Panc1 (cell line): ENCODE measurements around the gene SDK1. TPM values are rescaled to one million over a fixed set of nuclear protein-coding genes. Genes with fewer than 3 reads are reported as not detected.
A peak's percentile ranks its signal among the peaks of the same experiment; 100 is the strongest.

Source experiments
- ATAC-seq: fragments of 200-7000 bp; cut with Tn5 transposase; 2 replicates; pipeline ENCODE4 v1.9.1; 2020; ENCODE audit warnings: mild to moderate bottlenecking, moderate library complexity
- BruUV-seq: library from RNA; stranded (reverse); fragments of 400-500 nt; replicated peaks from 2 replicates; lab custom pipeline; 2021; lab: Mats Ljungman, UMichigan
- CTCF ChIA-PET: fragments of 300-600 bp; sonication (Branson Sonifier 250); formaldehyde crosslinking; loops from one replicate; lab custom pipeline; 2022; ENCODE audit warnings: antibody characterized with exemption; lab: Charles Lee
- POLR2A ChIA-PET: fragments of 300-600 bp; sonication (Branson Sonifier 250); formaldehyde crosslinking; loops from one replicate; lab custom pipeline; 2022; ENCODE audit warnings: antibody characterized with exemption; lab: Charles Lee
- DNase-seq: peaks from one replicate; pipeline ENCODE4 v3.0.0-alpha.2; 2010; ENCODE audit warnings: low read depth, low spot score
- H3K27ac ChIP-seq: 2 replicates; pipeline ENCODE4 v1.5.1; 2011; ENCODE audit warnings: mild to moderate bottlenecking, low read length, inconsistent platforms
- H3K27me3 ChIP-seq: fragments of 200-500 bp; sonication (Bioruptor generic); 2 replicates; pipeline ENCODE4 v1.6.0; 2014; ENCODE audit warnings: low read length, inconsistent platforms; ENCODE audit not compliant: control insufficient read depth, insufficient read depth
- H3K36me3 ChIP-seq: fragments of 200-500 bp; sonication (Bioruptor generic); 2 replicates; pipeline ENCODE4 v1.5.1; 2014; ENCODE audit warnings: inconsistent platforms, mild to moderate bottlenecking, low read length, moderate library complexity; ENCODE audit not compliant: control insufficient read depth, insufficient read depth
- H3K4me1 ChIP-seq: 2 replicates; pipeline ENCODE4 v1.5.1; 2011; ENCODE audit warnings: inconsistent platforms, mild to moderate bottlenecking, low read length, moderate library complexity; ENCODE audit not compliant: control insufficient read depth, insufficient read depth
- H3K4me3 ChIP-seq, 2 experiments: 2 replicates each; pipeline ENCODE4 v1.5.1; 2011 to 2012; ENCODE audit warnings: low read depth in 2 of 2, low read length in 2 of 2, mild to moderate bottlenecking in 2 of 2, inconsistent platforms in 1 of 2, moderate library complexity in 1 of 2
- H3K9me3 ChIP-seq: fragments of 200-500 bp; sonication (Bioruptor generic); 2 replicates; pipeline ENCODE4 v1.5.1; 2014; ENCODE audit warnings: low read depth, mild to moderate bottlenecking, inconsistent platforms, low read length, moderate library complexity; ENCODE audit not compliant: control insufficient read depth, insufficient read depth
- POLR2AphosphoS5 ChIP-seq: IDR thresholded peaks from 2 replicates; pipeline ENCODE4 v1.6.1; 2012; ENCODE audit warnings: mild to moderate bottlenecking, low read depth, low read length, moderate library complexity
- SIN3A ChIP-seq: IDR thresholded peaks from 2 replicates; pipeline ENCODE4 v1.6.1; 2012; ENCODE audit warnings: low read depth, mild to moderate bottlenecking, low read length, moderate library complexity, borderline replicate concordance; ENCODE audit not compliant: insufficient read depth
- TCF7L2 ChIP-seq: IDR thresholded peaks from 2 replicates; pipeline ENCODE4 v1.6.1; 2011; ENCODE audit warnings: mild to moderate bottlenecking, low read depth, low read length, inconsistent platforms
- in situ Hi-C: cut with HindIII; loops from 2 replicates; pipeline ENCODE4 v1.10.0; 2016; ENCODE audit warnings: low sequenced_read_pairs, low pct_unique_long_range_greater_than_20kb
- intact Hi-C: fragments of 100-400 bp; cut with micrococcal nuclease; formaldehyde crosslinking; loops from one replicate; pipeline ENCODE4 v1.10.0; 2022; ENCODE audit not compliant: unreplicated experiment
- total RNA-seq: library from RNA; stranded (reverse); gene quantifications from one replicate; pipeline ENCODE4 v1.2.1, GENCODE V29; 2021; ENCODE audit not compliant: unreplicated experiment
- TF ChIP-seq, protein P1 (sequence below), 2 experiments: IDR thresholded peaks; 2 replicates each; pipeline ENCODE4 v1.6.1; 2011 to 2012; ENCODE audit warnings: low read depth in 2 of 2, control low read depth in 1 of 2, low read length in 1 of 2, mild to moderate bottlenecking in 1 of 2, moderate library complexity in 1 of 2; ENCODE audit not compliant: insufficient read depth in 1 of 2
- TF ChIP-seq, protein P2 (sequence below): fragments of 450-650 bp; IDR thresholded peaks from 2 replicates; pipeline ENCODE4 v1.5.1; 2017; ENCODE audit warnings: mild to moderate bottlenecking

The SDK1 gene
- total RNA-seq, 1 experiment from 2014 or later, result 47.4 TPM

DNA sequence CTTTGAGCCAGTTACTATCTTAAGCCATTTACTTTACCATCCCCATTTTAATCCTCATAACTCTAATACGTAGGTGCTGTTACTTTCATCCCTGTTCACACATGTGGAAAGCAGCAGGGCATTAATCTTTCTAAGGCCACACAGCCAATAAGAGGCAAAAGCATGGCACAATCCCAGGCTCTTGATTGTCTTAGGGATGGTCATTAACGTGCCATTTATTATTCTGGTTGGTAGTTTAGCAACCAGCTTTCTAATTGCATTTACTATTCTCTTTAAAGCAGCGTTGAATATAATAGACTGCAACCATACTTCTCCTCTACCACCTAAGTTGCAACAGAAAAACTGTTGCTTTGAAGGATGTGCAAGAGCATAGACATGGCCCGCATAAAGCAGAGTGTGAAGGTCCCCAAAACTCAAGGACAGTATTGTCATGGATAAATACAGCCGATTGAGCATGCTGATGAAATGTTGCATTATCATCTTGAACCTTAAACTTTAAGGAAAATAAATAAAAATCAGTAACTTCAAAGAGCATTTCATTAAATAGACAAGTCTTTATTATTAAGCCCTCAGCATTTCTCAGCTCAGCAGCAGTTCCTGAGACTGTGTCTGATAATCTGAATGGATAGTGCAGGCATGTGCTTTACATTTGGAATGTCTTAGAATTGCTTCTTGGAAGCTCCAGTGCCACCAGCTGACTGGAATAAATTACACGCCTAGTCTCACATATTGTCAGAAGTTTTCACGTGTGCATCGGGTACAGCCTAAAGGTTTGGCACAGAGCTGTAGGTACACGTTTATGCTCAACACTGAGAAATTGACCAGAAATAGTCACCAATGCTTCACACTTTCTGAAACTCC lies 467.1 kb downstream of the SDK1 start:
- H3K9me3 ChIP-seq, result no peaks in the 10 kb centered on the region; the same call in 1 of the 2 replicates
- CTCF ChIA-PET, result no interaction called here
- intact Hi-C loops, result no loop called here
- DNase-seq (no peak), ATAC-seq (no peak)
- no peaks in the 10 kb centered on the region for H3K36me3 ChIP-seq
- H3K4me3 ChIP-seq, result no peak overlapping the region
- in situ Hi-C loops, result no loop called here
- no peaks in the 10 kb centered on the region for H3K27me3 ChIP-seq
- peaks cover 7% of the 10 kb centered on the region; the same call in 1 of the 2 replicates for H3K4me1 ChIP-seq
- POLR2A ChIA-PET, result no interaction called here
- no peak for TF ChIP-seq POLR2AphosphoS5
- no peak for TF ChIP-seq SIN3A
- no peak for TF ChIP-seq TCF7L2
- TF ChIP-seq, protein P1, sequence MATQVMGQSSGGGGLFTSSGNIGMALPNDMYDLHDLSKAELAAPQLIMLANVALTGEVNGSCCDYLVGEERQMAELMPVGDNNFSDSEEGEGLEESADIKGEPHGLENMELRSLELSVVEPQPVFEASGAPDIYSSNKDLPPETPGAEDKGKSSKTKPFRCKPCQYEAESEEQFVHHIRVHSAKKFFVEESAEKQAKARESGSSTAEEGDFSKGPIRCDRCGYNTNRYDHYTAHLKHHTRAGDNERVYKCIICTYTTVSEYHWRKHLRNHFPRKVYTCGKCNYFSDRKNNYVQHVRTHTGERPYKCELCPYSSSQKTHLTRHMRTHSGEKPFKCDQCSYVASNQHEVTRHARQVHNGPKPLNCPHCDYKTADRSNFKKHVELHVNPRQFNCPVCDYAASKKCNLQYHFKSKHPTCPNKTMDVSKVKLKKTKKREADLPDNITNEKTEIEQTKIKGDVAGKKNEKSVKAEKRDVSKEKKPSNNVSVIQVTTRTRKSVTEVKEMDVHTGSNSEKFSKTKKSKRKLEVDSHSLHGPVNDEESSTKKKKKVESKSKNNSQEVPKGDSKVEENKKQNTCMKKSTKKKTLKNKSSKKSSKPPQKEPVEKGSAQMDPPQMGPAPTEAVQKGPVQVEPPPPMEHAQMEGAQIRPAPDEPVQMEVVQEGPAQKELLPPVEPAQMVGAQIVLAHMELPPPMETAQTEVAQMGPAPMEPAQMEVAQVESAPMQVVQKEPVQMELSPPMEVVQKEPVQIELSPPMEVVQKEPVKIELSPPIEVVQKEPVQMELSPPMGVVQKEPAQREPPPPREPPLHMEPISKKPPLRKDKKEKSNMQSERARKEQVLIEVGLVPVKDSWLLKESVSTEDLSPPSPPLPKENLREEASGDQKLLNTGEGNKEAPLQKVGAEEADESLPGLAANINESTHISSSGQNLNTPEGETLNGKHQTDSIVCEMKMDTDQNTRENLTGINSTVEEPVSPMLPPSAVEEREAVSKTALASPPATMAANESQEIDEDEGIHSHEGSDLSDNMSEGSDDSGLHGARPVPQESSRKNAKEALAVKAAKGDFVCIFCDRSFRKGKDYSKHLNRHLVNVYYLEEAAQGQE (IDR thresholded peaks at IDR 0.05; ENCODE audit: insufficient read depth in 1 of 2, low read depth in 2 of 2, low read length in 1 of 2), result no peak
- TF ChIP-seq, protein P2, sequence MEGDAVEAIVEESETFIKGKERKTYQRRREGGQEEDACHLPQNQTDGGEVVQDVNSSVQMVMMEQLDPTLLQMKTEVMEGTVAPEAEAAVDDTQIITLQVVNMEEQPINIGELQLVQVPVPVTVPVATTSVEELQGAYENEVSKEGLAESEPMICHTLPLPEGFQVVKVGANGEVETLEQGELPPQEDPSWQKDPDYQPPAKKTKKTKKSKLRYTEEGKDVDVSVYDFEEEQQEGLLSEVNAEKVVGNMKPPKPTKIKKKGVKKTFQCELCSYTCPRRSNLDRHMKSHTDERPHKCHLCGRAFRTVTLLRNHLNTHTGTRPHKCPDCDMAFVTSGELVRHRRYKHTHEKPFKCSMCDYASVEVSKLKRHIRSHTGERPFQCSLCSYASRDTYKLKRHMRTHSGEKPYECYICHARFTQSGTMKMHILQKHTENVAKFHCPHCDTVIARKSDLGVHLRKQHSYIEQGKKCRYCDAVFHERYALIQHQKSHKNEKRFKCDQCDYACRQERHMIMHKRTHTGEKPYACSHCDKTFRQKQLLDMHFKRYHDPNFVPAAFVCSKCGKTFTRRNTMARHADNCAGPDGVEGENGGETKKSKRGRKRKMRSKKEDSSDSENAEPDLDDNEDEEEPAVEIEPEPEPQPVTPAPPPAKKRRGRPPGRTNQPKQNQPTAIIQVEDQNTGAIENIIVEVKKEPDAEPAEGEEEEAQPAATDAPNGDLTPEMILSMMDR, result peak; percentile 9; the same call in 1 of the 2 replicates
- no TSS peak for BruUV-seq
- H3K27ac ChIP-seq, result peak overlapping the region; percentile 62

DNA sequence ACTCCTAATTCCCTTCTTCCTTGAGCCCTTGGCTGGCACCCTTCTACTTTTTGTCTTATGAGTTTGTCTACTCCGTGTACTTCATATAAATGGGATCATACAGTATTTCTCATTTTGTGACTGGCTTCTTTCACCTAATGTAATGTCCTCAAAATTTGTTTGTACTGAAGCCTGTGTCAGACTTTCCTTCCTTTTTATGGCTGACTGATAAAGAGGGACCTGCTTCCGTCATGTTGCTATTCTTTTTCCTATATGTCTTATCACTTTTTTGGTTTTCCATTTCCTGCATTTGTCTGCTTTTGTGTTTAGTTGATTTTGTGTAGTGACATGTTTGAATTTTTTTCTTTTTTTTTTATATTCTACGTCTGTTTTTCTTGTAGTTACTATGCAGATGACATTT lies 470.9 kb downstream of the SDK1 start:
- H3K27me3 ChIP-seq, result no peaks in the 10 kb centered on the region
- in situ Hi-C loops (no loop called here), intact Hi-C loops (no loop called here)
- no peaks in the 10 kb centered on the region for H3K36me3 ChIP-seq
- no peak overlapping the region for H3K27ac ChIP-seq
- no TSS peak for BruUV-seq
- no peak for ATAC-seq
- H3K4me1 ChIP-seq, result no peaks in the 10 kb centered on the region
- DNase-seq, result no peak
- ChIA-PET POLR2A (no interaction called here), CTCF (no interaction called here)
- TF ChIP-seq POLR2AphosphoS5, result no peak
- TF ChIP-seq, protein P1 (IDR thresholded peaks at IDR 0.05; ENCODE audit: insufficient read depth in 1 of 2, low read depth in 2 of 2, low read length in 1 of 2), result no peak
- no peak for TF ChIP-seq TCF7L2
- TF ChIP-seq, protein P2, result no peak
- TF ChIP-seq SIN3A, result no peak
- H3K9me3 ChIP-seq, result no peaks in the 10 kb centered on the region; the same call in 1 of the 2 replicates
- no peak overlapping the region for H3K4me3 ChIP-seq
